Astrocyte (in vitro differentiated cells and primary cell): ENCODE results near the gene RNF223.

Experiments
- CTCF ChIP-seq: IDR thresholded peaks from 2 replicates; pipeline ENCODE4 v1.5.1; 2011; ENCODE audit warnings: low read depth, mild to moderate bottlenecking, inconsistent platforms, low read length, moderate library complexity; ENCODE audit not compliant: insufficient read depth
- EZH2 ChIP-seq: IDR thresholded peaks from 2 replicates; pipeline ENCODE4 v1.6.1; 2012; ENCODE audit warnings: mild to moderate bottlenecking, low read length, inconsistent platforms; ENCODE audit not compliant: insufficient read depth

GRCh38 chr1:1115136-1115785 is 41.2 kb upstream of the RNF223 start:
- TF ChIP-seq EZH2, result no peak
- no peak for TF ChIP-seq CTCF
